Measurements from ENCODE around the gene MACROH2A2.
"Not testable (repeated sequence)": the region's sequence is repeated elsewhere in the genome, so short reads cannot be mapped to it uniquely, and the experiment has no call there.

The MACROH2A2 gene

DNA sequence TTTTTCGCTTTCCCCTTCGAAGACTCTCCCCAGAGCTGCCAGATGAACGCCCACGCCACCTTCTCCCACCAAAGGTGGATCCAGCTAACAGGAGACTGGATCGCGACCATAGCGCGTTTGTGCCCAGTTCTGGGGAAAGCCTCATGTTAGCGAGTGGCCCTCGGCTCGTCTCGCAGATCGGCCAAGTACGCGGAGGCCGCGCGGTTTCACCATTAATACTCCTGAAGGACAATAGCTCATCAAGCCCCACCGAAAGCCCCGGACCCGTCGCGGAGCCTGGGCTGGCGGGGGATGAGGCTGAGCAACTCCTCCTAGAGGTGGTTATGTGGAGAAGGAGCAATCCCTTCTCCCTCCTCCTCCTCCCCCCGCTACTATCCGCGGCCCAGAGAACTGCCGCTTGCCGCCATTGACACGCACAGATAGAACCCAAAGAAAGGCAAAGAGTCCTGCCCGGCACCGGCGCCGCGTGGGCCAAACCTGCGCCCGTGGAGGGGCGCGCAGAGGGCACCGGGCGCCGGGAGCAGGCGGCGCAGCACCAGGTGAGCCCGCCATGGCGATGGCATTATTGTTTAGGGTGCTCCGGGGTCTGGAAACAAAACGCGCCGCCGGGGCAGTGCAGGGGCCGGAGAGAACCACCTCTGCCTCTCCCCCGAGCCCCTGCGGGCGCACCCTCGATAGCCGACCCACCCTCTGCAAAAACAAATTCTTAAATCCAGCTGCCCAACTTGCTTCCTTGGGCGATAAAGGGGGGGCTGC, at the start of gene MACROH2A2:
MACROH2A2 (plus strand) TSS at position 385 of the 756 bp plus-strand sequence. CDS start 22,813 bp downstream, outside the sequence.
- peak within 1 kb of the TSS; percentile 67 for H3K4me3 ChIP-seq (ENCODE audit: low read depth, low read length)

DNA sequence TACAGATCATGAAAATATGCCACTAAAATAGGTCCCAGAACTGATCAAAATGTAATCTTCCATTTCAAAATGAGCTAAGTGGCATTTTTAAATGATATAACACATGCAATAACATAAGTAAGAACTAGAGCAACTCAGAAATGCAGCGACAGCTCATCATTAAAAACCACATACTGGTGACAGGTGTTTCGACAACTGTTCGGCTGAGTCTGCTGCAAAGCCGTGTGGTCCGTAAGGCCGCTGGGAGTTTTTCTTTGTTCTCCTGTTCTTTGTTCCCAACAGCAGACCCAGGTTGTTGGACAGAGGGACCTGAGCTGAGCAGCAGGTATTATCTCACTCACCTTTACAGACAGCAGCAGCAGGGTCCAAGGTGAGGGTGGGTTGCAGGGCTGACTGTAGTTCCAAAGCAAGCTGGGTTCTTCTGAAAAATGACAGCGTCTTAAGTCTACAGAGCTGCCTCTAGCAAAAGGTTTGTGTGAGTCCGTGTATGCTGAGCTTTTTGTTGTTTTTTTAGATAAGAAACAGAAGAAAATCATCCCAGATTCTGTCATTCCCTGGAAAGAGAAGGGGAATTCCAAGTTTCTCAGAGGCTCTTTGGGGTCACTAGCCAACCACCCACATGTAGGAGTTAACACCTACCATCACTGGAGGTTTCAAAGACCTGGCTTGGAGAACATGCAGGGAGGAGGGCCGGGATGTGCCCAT, 45.4 kb upstream of the MACROH2A2 start:
- H3K4me3 ChIP-seq (ENCODE audit: low read depth, low read length): no peak overlapping the region

DNA sequence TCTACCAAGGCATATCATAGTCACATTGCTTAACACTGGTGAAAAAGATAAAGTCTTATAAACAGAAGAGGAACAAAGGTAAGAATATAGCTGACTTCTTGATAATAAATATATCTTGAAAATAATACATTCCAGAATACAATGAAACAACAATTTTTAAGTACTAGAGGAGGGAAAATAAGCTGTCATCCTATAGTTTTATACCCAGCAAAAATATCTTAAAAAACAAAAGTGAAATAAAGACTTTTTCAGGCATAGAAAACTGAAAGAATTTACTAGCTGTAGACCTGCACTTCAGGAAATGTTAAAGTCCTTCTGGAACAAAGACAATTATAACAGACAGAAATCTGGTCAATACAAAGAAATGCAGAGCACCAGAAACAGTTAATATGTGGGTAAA, 21.4 kb upstream of the MACROH2A2 start:
- H3K4me3 ChIP-seq (ENCODE audit: low read depth, low read length): no peak overlapping the region

GRCh38 chr10:70032667-70033289, 19.9 kb upstream of the MACROH2A2 start:
- no peak overlapping the region for H3K4me3 ChIP-seq (ENCODE audit: low read depth, low read length)

- H3K4me3 ChIP-seq (ENCODE audit: low read depth, low read length): no peak overlapping the region
Observed at GRCh38 chr10:70034232-70034631, 18.4 kb upstream of the MACROH2A2 start.

- no peak overlapping the region for H3K4me3 ChIP-seq (ENCODE audit: low read depth, low read length)
Observed at GRCh38 chr10:70035531-70035930, 17.1 kb upstream of the MACROH2A2 start.

- H3K4me3 ChIP-seq (ENCODE audit: low read depth, low read length): no peak overlapping the region
Observed at GRCh38 chr10:70038923-70039322, 13.7 kb upstream of the MACROH2A2 start.

GRCh38 chr10:70041016-70041415, 11.6 kb upstream of the MACROH2A2 start:
- H3K4me3 ChIP-seq (ENCODE audit: low read depth, low read length): no peak overlapping the region

DNA sequence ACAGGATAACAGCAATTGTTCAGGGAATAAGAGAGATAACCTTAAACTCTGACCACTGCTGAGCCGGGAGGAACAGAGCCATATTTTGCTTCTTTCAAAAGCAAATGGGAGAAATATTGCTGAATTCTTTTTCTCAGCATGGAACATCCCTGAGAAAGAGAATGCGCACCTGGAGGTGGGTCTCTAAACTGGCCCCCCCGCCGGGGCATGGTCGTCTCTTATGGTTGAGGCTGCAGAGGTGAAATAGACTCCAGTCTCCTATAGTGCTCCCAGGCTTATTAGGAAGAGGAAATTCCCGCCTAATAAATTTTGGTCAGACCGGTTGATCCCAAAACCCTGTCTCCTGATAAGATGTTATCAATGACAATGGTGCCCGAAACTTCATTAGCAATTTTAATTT, 10.9 kb upstream of the MACROH2A2 start:
- not testable (repeated sequence) for H3K4me3 ChIP-seq (ENCODE audit: low read depth, low read length)

GRCh38 chr10:70047066-70047465, 5.6 kb upstream of the MACROH2A2 start:
- not testable (repeated sequence) for H3K4me3 ChIP-seq (ENCODE audit: low read depth, low read length)

- H3K4me3 ChIP-seq (ENCODE audit: low read depth, low read length): no peak overlapping the region
Observed at GRCh38 chr10:70048030-70048723, 4.5 kb upstream of the MACROH2A2 start.

GRCh38 chr10:70051848-70052247, 798 bp upstream of the MACROH2A2 start:
- H3K4me3 ChIP-seq (ENCODE audit: low read depth, low read length): peak overlapping the region; percentile 67

DNA sequence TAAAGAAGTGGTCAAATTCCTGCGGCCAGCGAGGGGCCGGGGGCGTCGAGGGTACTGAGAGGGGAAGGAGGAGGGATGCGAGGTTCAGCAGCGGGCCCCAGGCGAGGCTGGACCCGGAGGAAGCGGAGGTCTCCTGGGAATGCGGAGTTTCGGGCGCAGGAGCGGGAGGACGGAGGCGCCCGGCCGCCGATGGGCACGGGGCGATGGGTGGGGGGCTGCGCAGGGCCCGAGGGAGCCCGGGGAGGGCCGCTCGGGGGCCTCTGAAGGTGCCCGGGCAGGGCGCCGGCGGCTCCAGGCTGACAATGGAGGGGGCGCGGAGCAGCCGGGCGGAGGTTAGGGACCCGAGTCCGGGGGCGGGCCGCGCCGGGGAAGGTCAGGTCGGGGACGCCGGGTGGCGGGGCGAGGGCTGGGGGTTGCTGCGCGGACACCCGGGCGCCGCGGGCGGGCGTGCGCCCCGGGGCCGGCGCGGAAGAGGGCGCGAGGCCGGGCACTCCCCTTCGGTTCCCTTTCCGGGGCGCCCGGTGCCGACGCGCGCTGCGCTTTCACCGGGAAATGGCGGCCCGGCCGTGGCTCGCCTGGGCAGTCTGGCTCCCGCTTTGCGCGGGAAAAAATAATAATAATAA, 683 bp downstream of the MACROH2A2 start:
- H3K4me3 ChIP-seq (ENCODE audit: low read depth, low read length): peak overlapping the region; percentile 67

GRCh38 chr10:70053841-70054288, 1.2 kb downstream of the MACROH2A2 start:
- H3K4me3 ChIP-seq (ENCODE audit: low read depth, low read length): peak overlapping the region; percentile 67

- H3K4me3 ChIP-seq (ENCODE audit: low read depth, low read length): no peak overlapping the region
Observed at GRCh38 chr10:70054902-70055301, 2.3 kb downstream of the MACROH2A2 start.

DNA sequence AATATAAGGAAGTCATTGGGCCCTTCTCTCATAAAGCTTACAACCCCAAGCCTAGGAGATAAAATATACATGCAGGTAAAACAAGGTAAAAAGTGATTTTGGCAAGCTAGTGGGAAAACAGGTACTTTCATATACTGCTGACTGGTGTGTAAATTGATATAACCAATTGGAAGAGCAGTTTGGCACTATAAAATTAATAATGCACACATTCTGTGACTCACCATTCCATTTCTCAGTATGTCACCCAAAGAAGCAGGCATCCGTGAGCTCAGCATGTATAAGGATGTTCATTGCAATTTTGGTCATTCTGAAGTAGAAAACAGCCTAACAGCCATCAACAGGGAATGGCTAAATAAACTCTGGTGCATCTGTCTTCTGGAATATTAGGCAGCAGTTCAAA, 2.9 kb downstream of the MACROH2A2 start:
- no peak overlapping the region for H3K4me3 ChIP-seq (ENCODE audit: low read depth, low read length)

GRCh38 chr10:70057306-70057705, 4.7 kb downstream of the MACROH2A2 start:
- H3K4me3 ChIP-seq (ENCODE audit: low read depth, low read length): no peak overlapping the region

DNA sequence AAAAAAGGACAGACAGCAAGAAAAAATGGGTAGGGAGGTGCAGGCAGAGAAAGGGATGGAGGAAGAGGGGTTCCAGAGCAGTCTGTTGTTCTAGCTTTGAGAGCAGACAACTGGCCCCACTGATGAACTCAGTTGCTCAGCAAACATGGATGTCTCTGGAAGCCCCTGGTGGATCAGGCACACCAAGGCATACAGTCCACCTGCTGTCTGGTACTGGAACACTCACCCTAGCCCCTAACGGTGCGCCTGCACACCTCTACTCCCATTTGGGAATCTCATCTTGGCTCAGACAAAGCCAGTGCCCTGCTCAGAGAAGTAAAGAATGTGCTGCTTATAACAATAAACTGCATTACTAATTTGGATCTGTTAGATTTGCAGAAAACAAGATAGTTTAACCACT, 7.7 kb downstream of the MACROH2A2 start:
- no peak overlapping the region for H3K4me3 ChIP-seq (ENCODE audit: low read depth, low read length)

DNA sequence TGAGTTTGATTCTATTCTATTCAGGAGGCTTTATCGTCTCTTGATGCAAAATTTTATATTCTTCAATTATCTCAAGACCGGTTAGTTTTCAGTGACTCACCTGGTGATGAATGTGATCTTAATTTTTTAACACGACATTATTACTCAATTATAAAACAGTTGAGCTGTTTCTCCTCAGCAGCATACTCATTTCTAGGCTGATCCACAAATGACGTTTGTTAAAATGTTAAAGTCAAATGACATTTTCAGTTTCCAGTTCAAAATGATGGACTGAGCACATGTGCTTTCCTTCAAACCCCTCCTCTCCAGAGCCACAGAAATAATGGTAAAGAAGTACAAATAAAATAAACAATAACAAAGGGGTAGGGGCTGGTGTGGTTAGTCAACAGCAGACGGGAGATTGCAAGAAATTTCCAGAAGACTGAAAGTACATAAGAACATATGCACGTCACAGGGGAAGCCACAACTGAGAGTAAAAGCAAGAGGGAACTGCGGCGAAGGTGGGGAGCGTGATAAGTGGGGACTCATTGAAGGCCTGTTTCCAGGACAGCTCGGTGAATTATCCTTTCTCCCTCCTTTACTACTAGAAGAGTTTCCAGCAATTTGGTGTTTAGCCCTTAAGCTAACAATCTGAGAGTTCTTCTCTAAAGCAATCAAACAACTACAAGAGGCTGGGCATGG, 10.9 kb downstream of the MACROH2A2 start:
- no peak overlapping the region for H3K4me3 ChIP-seq (ENCODE audit: low read depth, low read length)

GRCh38 chr10:70064486-70064885, 11.8 kb downstream of the MACROH2A2 start:
- H3K4me3 ChIP-seq (ENCODE audit: low read depth, low read length): no peak overlapping the region

All from iPS-11a (cell line).